IMR-90 (cell line): Measurements from ENCODE around the gene TRIO. TPM values are rescaled to one million over a fixed set of nuclear protein-coding genes. Genes with fewer than 3 reads are reported as not detected.

Source experiments
- ATAC-seq: fragments of 200-7000 bp; cut with Tn5 transposase; 2 replicates; pipeline ENCODE4 v1.9.1; 2020; ENCODE audit warnings: low read depth, mild to moderate bottlenecking, moderate library complexity
- BruUV-seq: library from RNA; stranded (reverse); fragments of 400-500 nt; replicated peaks from 2 replicates; lab custom pipeline; 2021; lab: Mats Ljungman, UMichigan
- CTCF ChIA-PET: fragments of 300-600 bp; formaldehyde crosslinking; extraction: SDS; loops from one replicate; lab custom pipeline; 2021; ENCODE audit warnings: antibody characterized with exemption; lab: Yijun Ruan, JAX
- POLR2A ChIA-PET: fragments of 300-600 bp; sonication (Branson Sonifier 250); formaldehyde crosslinking; loops from one replicate; lab custom pipeline; 2022; ENCODE audit warnings: antibody characterized with exemption; ENCODE audit not compliant: unreplicated experiment; lab: Charles Lee
- DNase-seq: peaks from one replicate; pipeline ENCODE4 v3.0.0; 2013
- H2AFZ ChIP-seq: replicated peaks from 2 replicates; pipeline ENCODE3; 2013; ENCODE audit warnings: low read length, mild to moderate bottlenecking; ENCODE audit not compliant: poor library complexity
- H2AK5ac ChIP-seq: 2 replicates; pipeline ENCODE4 v1.6.1; 2013; ENCODE audit warnings: low read depth, low read length, inconsistent platforms
- H2AK9ac ChIP-seq: replicated peaks from 2 replicates; pipeline ENCODE3; 2013; ENCODE audit warnings: mild to moderate bottlenecking, low read depth, low read length, moderate library complexity; ENCODE audit not compliant: poor library complexity
- H2BK120ac ChIP-seq: 2 replicates; pipeline ENCODE4 v1.6.1; 2013; ENCODE audit warnings: low read depth, low read length, inconsistent platforms
- H2BK15ac ChIP-seq: 3 replicates; pipeline ENCODE4 v1.6.1; 2013; ENCODE audit warnings: low read depth, low read length, inconsistent platforms
- H2BK20ac ChIP-seq: 2 replicates; pipeline ENCODE4 v1.6.1; 2013; ENCODE audit warnings: low read depth, mild to moderate bottlenecking, inconsistent platforms, low read length, moderate library complexity
- H2BK5ac ChIP-seq: 2 replicates; pipeline ENCODE4 v1.6.1; 2013; ENCODE audit warnings: mild to moderate bottlenecking, low read depth, low read length, inconsistent platforms; ENCODE audit not compliant: poor library complexity, severe bottlenecking
- H3K14ac ChIP-seq: replicated peaks from 2 replicates; pipeline ENCODE4 v1.6.1; 2013; ENCODE audit warnings: low read depth, low read length, inconsistent platforms
- H3K18ac ChIP-seq: 2 replicates; pipeline ENCODE4 v1.6.1; 2013; ENCODE audit warnings: low read depth, low read length, control low read depth
- H3K23ac ChIP-seq: 2 replicates; pipeline ENCODE4 v1.6.1; 2013; ENCODE audit warnings: low read depth, low read length, inconsistent platforms
- H3K27ac ChIP-seq: 2 replicates; pipeline ENCODE4 v1.5.1; 2013; ENCODE audit warnings: mild to moderate bottlenecking, control low read depth, low read length; ENCODE audit not compliant: insufficient read depth
- H3K27me3 ChIP-seq: 2 replicates; pipeline ENCODE4 v1.6.1; 2013; ENCODE audit warnings: low read length; ENCODE audit not compliant: control insufficient read depth, insufficient read depth
- H3K36me3 ChIP-seq: 2 replicates; pipeline ENCODE4 v1.6.1; 2013; ENCODE audit warnings: low read length, mixed read lengths; ENCODE audit not compliant: control insufficient read depth, insufficient read depth
- H3K4ac ChIP-seq: 2 replicates; pipeline ENCODE4 v1.6.1; 2013; ENCODE audit warnings: low read depth, low read length, inconsistent platforms
- H3K4me1 ChIP-seq: 2 replicates; pipeline ENCODE4 v1.6.1; 2013; ENCODE audit warnings: low read length, mixed read lengths; ENCODE audit not compliant: control insufficient read depth, insufficient read depth
- H3K4me2 ChIP-seq: 2 replicates; pipeline ENCODE4 v1.6.1; 2013; ENCODE audit warnings: low read depth, mild to moderate bottlenecking, control low read depth, low read length, moderate library complexity
- H3K4me3 ChIP-seq: 2 replicates; pipeline ENCODE4 v1.5.1; 2013; ENCODE audit warnings: low read depth, mild to moderate bottlenecking, control low read depth, low read length, moderate library complexity; ENCODE audit not compliant: insufficient read depth
- H3K56ac ChIP-seq: 2 replicates; pipeline ENCODE4 v1.6.1; 2013; ENCODE audit warnings: low read length, inconsistent platforms; ENCODE audit not compliant: insufficient read depth; ENCODE audit errors: extremely low read depth
- H3K79me1 ChIP-seq, 2 experiments: 2 replicates each; pipeline ENCODE4 v1.6.1; 2013; ENCODE audit warnings: low read length in 2 of 2, inconsistent platforms in 1 of 2, low read depth in 1 of 2
- H3K9ac ChIP-seq: 2 replicates; pipeline ENCODE4 v1.6.1; 2013; ENCODE audit warnings: low read depth, low read length, control low read depth
- H3K9me1 ChIP-seq: 2 replicates; pipeline ENCODE4 v1.6.1; 2013; ENCODE audit warnings: low read length, inconsistent platforms; ENCODE audit not compliant: insufficient read depth
- H3K9me3 ChIP-seq: 2 replicates; pipeline ENCODE4 v1.6.1; 2013; ENCODE audit warnings: low read length; ENCODE audit not compliant: control insufficient read depth, insufficient read depth
- H4K20me1 ChIP-seq: 2 replicates; pipeline ENCODE4 v1.6.1; 2013; ENCODE audit warnings: low read length, inconsistent platforms; ENCODE audit not compliant: insufficient read depth
- H4K5ac ChIP-seq: 2 replicates; pipeline ENCODE4 v1.6.1; 2013; ENCODE audit warnings: mild to moderate bottlenecking, low read depth, low read length, control low read depth
- H4K8ac ChIP-seq, 2 experiments: 2 replicates each; pipeline ENCODE4 v1.6.1; 2013; ENCODE audit warnings: low read depth in 2 of 2, low read length in 2 of 2, control low read depth in 1 of 2, inconsistent platforms in 1 of 2
- H4K91ac ChIP-seq: 2 replicates; pipeline ENCODE4 v1.6.1; 2013; ENCODE audit warnings: low read depth, low read length, inconsistent platforms; ENCODE audit not compliant: insufficient read depth
- MXI1 ChIP-seq: IDR thresholded peaks from 2 replicates; pipeline ENCODE4 v1.6.1; 2012; ENCODE audit warnings: low read depth, mild to moderate bottlenecking, low read length, moderate library complexity, borderline replicate concordance
- RCOR1 ChIP-seq: IDR thresholded peaks from 2 replicates; pipeline ENCODE4 v1.6.1; 2012; ENCODE audit warnings: mild to moderate bottlenecking, low read length, improper control_type of control experiment; ENCODE audit not compliant: insufficient replicate concordance
- WGBS, 2 experiments: methylation state at CpG; one replicate each; pipeline versions ENCODE4 v1.1.5 to v1.1.7; 2013; ENCODE audit warnings: missing lambda C conversion rate in 2 of 2; ENCODE audit not compliant: insufficient read length in 1 of 2; ENCODE audit errors: extremely low coverage in 2 of 2; 5-methylcytosine and 5-hydroxymethylcytosine counted together
- dilution Hi-C: fragments of 300-500 bp; cut with HindIII; formaldehyde crosslinking; loops from one replicate; pipeline ENCODE4 v1.14.3; 2018; ENCODE audit warnings: low sequenced_read_pairs; ENCODE audit not compliant: unreplicated experiment
- in situ Hi-C: fragments of 300-500 bp; cut with MboI; formaldehyde crosslinking; loops from 3 replicates; pipeline ENCODE4 v1.14.3; 2019; ENCODE audit warnings: low sequenced_read_pairs, inconsistent platforms, mixed read lengths
- intact Hi-C: fragments of 100-400 bp; cut with micrococcal nuclease; formaldehyde crosslinking; loops from 2 replicates; pipeline ENCODE4 v1.10.0; 2022
- polyA plus RNA-seq, 3 experiments: library from polyadenylated mRNA; depleted of rRNA; stranded (reverse); fragments of >200 nt; gene quantifications; 2 replicates each; pipeline ENCODE4 v1.2.3, GENCODE V29; 2012; ENCODE audit warnings: low replicate concordance in 1 of 3
- total RNA-seq: library from RNA; depleted of rRNA; stranded (reverse); fragments of >200 nt; gene quantifications from 2 replicates; pipeline ENCODE4 v1.2.3, GENCODE V29; 2012

The TRIO gene
- total and polyA plus RNA-seq, 2 of the 4 experiments (the other 2 are of a cell fraction) = 206 to 522 TPM

- H3K9ac ChIP-seq = no peak overlapping the region
- ChIA-PET CTCF (no interaction called here), POLR2A (no interaction called here)
- peak overlapping the region; percentile 13 for H3K4ac ChIP-seq
- no peak overlapping the region for H2AFZ ChIP-seq
- intact Hi-C loops = no loop called here
- ATAC-seq = no peak
- no peaks in the 10 kb centered on the region for H3K9me3 ChIP-seq
- H2BK15ac ChIP-seq = peak overlapping the region; percentile 25; the same call in 2 of the 3 replicates
- H4K20me1 ChIP-seq = peaks cover 78% of the 10 kb centered on the region
- no peak overlapping the region for H2AK9ac ChIP-seq
- H4K8ac ChIP-seq = peak overlapping the region; percentile 35 to 69; a peak in 3 of 4 replicates
- peaks cover 43 to 86% of the 10 kb centered on the region in 2 experiments for H3K79me1 ChIP-seq
- no peak for DNase-seq
- peak overlapping the region; percentile 16; the same call in 1 of the 2 replicates for H3K27ac ChIP-seq
- in situ Hi-C loops = loop anchor here (10.0 to 25.0 kb wide), 2 partner anchors 238 to 605 kb away; no protein-coding TSS in a partner anchor
- WGBS, 2 experiments = 92% methylated on average over 2 of the region's 5 CpGs; no CpG with 5 or more reads in 1 of the 2 experiments
- H3K36me3 ChIP-seq = peaks cover 75% of the 10 kb centered on the region
- no TSS peak for BruUV-seq
- peak overlapping the region; percentile 69 for H2AK5ac ChIP-seq
- TF ChIP-seq MXI1 = no peak
- TF ChIP-seq RCOR1 = no peak
- H3K4me2 ChIP-seq = no peak overlapping the region
- H2BK20ac ChIP-seq = peak overlapping the region; percentile 73
- no peak overlapping the region for H3K56ac ChIP-seq
- no peak overlapping the region for H3K4me3 ChIP-seq
- H3K18ac ChIP-seq = peak overlapping the region; percentile 10; the same call in 1 of the 2 replicates
- dilution Hi-C loops = no loop called here
- H4K5ac ChIP-seq = peak overlapping the region; percentile 2; the same call in 1 of the 2 replicates
- peak overlapping the region; percentile 51 for H2BK5ac ChIP-seq
- peak overlapping the region; percentile 26 for H3K23ac ChIP-seq
- peak overlapping the region; percentile 72 for H4K91ac ChIP-seq
- no peaks in the 10 kb centered on the region for H3K27me3 ChIP-seq
- peak overlapping the region; percentile 68 for H2BK120ac ChIP-seq
- peaks cover 23% of the 10 kb centered on the region for H3K4me1 ChIP-seq
- peaks cover 24% of the 10 kb centered on the region for H3K9me1 ChIP-seq
- H3K14ac ChIP-seq = peak overlapping the region; percentile 67
Measured at GRCh38 chr5:14407051-14407450, 263.9 kb downstream of the TRIO start.
